Stimulated activated CD4-positive, alpha-beta T cell treated with anti-CD3 and anti-CD28 coated beads, Interleukin-4, amount 100 ng/mL, for 48 hours (primary cell): Measurements from ENCODE around the gene ICOS.

Source experiments
- DNase-seq, 2 donors: peaks; one replicate each; pipeline ENCODE4 v3.0.0-alpha.2; 2020; ENCODE audit warnings: low read depth in 2 of 2

The ICOS gene

GRCh38 chr2:203936535-203936934 is at the start of gene ICOS:
TSS of gene ICOS (plus strand) at chr2:203936763. CDS start at chr2:203936815, 52 bp downstream.
- no peak for DNase-seq

DNA sequence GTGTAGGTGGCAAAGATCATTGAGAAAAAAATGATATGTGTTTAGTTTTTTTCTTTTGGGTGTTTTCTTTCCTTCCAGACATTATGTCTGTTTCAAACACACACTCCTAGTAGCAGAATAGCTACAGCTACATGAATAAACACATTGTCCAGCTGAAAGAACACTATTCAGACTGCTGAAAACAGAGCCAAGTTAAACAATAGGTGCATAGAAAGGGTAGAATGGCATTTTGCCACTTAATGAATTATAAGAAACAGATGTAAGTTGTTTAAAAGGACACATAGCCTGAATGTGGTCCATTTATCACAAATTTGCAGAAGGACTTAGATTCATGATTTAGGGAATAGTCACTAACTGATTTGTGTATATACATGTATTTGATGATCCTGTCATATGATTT is 48.9 kb upstream of the ICOS start:
- no peak for DNase-seq

- DNase-seq: no peak
Observed at GRCh38 chr2:203889542-203889941, 47.0 kb upstream of the ICOS start.

GRCh38 chr2:203889944-203890343 is 46.6 kb upstream of the ICOS start:
- no peak for DNase-seq

DNA sequence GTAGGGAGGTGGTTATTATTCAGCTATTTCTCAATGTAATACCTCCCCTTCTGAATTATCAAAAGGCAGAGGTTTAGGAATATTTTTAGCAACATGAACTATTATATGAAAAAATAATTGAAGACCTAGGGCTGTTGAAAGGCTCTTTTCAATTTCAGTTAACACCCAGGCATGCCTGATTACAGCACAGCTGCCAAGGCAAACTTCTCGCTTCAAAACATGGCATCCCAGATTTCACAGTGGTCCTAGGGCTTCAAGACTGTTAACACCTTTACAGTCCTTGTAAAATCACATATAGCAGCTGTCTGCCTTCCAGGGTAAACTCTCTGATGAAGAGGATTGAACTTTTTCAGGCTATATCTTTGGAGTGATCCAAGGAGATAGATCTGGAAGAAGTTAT is 45.8 kb upstream of the ICOS start:
- DNase-seq: no peak

GRCh38 chr2:203891474-203891873 is 45.1 kb upstream of the ICOS start:
- no peak for DNase-seq

DNA sequence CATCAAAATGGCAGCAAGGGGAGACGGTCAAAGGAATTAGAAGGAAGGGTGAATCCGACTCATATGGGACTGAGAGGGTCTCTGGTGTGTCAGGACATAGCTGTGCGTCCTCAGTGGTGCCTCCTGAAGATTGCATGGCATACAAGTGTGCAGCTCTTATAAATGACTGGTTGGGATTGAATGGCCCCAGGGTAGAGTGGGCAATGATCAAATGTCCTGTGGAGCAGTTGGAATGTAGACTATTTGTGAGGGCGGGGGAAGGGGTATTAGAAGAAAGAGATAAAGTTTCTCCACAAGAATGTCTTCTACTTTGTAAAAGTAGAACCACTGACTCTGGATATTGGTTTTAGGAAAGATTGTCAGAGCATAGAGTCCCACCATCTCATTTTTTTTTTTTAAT is 44.4 kb upstream of the ICOS start:
- no peak for DNase-seq

- DNase-seq: no peak
Observed at GRCh38 chr2:203893401-203893800, 43.2 kb upstream of the ICOS start.

- DNase-seq: no peak
Observed at GRCh38 chr2:203893840-203894239, 42.7 kb upstream of the ICOS start.

- no peak for DNase-seq
Observed at GRCh38 chr2:203894262-203894661, 42.3 kb upstream of the ICOS start.

GRCh38 chr2:203897544-203897943 is 39.0 kb upstream of the ICOS start:
- no peak for DNase-seq

DNA sequence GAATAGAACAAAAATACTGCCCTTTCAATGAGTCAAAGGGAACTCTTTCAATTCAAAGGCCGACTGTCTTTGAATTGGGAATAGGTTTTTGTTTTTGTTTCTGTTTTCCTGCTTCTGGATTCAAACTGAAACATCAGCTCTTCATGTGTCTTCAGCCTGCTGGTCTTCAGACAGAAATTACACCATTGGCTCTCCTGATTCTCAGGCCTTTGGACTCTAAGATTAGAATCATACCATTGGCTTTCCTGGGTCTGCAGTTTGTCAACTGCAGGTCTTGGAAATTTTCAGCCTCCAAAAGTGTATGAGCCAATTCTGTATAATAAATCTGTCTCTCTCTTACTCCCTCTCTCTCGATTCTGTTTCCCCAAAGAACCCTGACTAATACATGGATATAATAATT is 37.9 kb upstream of the ICOS start:
- no peak for DNase-seq

DNA sequence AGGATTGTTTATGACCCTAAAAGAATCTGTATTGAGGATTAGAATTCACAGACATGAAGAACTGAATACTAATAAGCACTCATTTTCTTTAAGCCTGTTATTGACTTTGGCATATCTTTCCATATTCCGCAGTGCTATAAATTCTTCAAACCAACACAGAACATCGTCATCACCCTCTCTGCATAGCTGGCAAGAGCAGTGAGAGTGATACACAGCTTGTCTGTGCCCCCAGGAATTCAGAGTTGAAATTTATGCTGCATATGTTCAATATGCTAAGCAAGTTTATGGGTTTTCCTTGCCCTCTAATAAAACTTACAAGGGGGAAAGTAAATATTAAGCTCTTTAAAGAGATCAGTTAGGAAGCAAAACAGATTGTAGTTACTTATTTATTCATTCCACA is 36.3 kb upstream of the ICOS start:
- no peak for DNase-seq

GRCh38 chr2:203904022-203904421 is 32.5 kb upstream of the ICOS start:
- no peak for DNase-seq

GRCh38 chr2:203905656-203906055 is 30.9 kb upstream of the ICOS start:
- no peak for DNase-seq

GRCh38 chr2:203908066-203908796 is 28.3 kb upstream of the ICOS start:
- DNase-seq: no peak

DNA sequence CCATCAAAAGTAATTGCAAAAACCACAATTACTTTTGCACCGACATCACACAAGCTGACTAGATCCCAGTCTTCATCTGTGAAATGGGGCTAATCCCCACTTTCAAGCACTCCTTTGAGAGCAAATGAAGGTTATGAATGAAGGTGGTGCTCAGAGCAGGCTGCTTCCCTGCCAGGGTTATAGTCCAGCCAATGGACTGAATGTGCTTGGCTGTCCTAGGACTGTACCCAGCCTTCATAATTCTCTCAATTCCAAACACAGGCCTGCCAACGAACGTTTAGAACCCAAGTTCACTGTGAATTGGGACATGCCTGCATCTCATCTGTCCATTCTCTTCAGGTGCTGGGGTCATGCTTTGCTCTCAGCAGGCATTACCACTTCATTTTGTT is 27.8 kb upstream of the ICOS start:
- no peak for DNase-seq

- no peak for DNase-seq
Observed at GRCh38 chr2:203909261-203909967, 27.1 kb upstream of the ICOS start.

GRCh38 chr2:203909974-203910373 is 26.6 kb upstream of the ICOS start:
- no peak for DNase-seq

- DNase-seq: no peak
Observed at GRCh38 chr2:203913947-203914346, 22.6 kb upstream of the ICOS start.

DNA sequence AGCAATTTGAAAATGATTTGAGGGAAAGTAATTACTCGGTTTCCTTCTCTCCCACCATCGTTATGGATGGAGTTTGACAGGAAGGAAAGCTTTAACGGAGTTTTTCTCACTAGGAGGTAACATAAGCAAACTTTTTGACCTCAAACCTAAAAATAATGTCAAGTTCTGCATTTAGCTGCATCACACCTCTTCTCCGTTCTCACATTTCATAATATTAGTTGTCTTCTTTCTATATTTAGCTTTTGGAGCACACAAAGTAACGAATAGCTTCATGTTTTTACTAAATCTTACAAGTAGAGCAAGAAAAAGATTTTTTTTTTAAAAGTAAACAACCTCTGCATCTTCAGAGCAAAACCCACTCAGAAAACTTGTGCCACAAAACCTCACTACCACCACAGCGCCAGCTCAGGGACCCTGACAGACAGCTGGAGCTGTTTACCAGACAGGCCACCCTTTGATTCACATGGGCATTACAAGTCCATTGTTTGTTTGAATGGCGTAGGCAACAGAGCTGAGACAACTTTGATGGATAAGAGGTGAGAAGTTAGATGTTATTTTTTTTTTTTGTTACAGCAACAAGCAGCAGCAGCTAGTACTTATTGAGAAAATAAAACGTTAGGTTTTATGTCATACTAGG is 21.9 kb upstream of the ICOS start:
- no peak for DNase-seq

DNA sequence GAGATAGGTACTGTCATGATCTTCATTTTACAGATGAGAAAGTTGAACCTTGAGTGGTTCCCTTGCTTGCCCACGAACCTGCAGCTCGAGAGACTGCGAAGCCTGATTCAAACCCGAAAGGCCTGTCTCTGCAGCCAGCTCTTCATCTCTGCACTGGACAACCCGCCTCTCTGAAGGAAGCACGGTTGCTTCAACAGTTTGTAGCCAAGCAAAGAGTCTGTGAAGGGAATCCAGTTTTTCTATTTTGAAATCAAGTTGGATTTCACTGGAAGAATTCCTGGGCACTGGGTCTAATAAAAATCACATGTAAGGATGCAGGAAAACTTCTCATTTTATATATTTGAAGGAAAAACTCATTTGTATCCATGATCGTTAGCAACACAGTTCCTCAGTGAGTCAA is 21.3 kb upstream of the ICOS start:
- DNase-seq: no peak

DNA sequence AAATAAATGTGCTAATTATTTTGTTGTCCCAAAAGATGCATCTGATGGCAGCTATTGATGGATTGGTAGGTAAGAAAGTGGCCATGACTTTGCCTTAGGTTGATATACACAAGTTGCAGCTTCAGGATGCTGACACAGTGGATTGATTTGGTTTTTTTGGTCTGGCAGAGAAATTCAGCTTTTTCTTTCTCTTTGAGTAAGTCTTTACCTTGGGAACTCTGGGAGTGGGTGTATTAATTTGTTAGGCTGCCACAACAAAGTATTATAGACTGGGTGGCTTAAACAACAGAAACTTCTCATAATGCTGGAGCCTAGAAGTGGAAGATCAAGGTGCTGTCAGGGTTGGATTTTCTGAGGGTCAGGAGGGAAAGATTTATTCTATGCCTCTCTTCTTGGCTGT is 19.8 kb upstream of the ICOS start:
- DNase-seq: no peak
